ENCODE data around the gene ADRM1.

ADRM1 gene

GRCh38 chr20:62299666-62300236, 3.0 kb upstream of the ADRM1 start:
- no peak for DNase-seq

- DNase-seq: no peak
These were observed 2.5 kb upstream of the ADRM1 start for GRCh38 chr20:62300319-62300718.

DNA sequence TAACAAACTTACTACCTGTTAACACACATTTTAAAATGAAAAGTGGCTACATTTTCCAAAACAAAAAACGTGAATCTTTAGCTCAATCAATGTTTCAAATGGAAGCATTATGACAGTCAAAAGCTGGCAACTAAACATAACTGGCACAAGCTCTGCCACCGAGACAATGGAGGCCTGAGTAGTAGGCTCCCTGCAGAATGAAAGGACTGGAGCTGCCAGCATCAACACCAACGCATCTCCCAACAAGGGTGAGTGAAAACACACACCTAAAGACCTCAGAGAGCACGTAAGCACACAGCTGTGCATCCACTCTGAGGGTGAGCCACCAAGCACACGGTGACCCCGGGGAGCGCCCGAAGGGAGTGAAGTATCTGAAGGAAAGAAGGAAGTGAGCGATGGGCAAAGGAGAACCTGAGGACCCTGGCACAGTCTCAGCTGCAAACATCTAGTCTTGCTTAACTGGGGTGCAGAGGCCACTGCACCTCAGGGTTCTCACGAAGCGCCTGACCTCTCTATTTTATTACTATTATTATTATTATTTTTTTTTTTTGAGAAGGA, 1.6 kb upstream of the ADRM1 start:
- DNase-seq: no peak

GRCh38 chr20:62301773-62302340, 940 bp upstream of the ADRM1 start:
- DNase-seq: peak; percentile 84

GRCh38 chr20:62303062-62303339, 204 bp downstream of the ADRM1 start:
- DNase-seq: no peak

- DNase-seq: no peak
These were observed 786 bp downstream of the ADRM1 start for GRCh38 chr20:62303340-62304226.

DNA sequence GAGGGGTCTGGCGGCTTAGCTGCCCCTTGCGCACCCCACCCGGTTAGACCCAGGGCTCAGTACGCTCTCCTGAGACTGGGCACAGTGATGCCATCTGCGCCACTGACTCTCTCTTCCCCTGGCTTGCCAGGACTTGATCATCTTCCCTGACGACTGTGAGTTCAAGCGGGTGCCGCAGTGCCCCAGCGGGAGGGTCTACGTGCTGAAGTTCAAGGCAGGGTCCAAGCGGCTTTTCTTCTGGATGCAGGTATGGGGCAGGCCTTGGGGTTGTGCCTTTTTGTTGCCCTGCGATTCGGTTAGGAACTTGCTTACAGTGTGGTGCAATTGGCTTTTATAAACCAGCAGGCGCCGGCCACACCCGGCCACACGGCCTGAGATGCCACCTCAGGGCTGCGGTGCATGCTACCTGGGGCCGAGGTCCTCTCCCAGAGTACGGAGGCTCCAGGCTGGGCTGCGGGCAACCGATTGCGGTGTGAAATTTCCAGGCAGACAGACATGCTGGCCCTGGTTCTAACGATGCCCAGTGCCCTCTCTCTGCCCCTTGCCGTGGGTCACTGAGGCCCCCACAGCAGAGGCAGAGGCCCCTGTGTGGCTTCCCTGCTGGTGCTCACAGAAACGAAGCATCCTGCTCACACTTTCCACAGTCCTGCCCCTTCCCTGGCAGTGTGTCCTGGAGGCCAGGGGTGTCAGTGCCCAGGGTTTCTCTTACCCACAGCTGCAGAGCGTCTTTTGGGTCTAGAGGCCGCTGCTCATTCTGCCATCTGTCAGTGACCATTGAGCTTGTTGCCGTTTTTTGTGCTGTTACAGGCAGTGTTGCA, 1.7 kb downstream of the ADRM1 start:
- DNase-seq: no peak

DNA sequence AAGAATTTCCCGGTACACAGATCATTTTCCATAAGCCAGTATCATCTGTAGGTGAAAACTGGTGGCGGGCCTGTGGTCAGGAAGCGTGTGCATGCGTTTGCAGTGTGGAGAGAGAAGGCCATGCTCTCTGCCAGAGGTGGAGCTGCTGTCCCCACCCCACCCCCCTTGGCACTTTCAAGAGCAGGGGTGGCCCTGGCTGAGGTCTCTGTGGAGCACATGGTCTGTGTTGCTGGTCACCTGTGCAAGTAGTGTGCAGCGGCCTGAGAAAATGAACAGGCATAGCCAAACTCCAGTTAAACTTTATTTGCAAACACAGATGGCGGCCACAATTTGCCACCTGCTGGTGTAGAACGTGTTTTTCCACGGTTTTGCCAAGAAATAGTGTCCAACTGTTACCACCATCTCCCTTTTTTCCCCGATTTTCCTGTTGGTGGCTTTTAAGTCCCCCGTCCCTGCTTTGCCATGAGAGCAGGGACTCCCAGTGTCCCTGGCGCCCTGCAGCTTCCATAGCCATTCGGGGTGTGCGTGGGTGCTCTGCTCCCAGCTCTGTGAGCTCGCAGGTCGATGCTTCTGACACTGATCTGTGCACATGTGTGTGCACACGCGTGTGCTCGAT, 2.5 kb downstream of the ADRM1 start:
- no peak for DNase-seq

- no peak for DNase-seq
These were observed 3.1 kb downstream of the ADRM1 start for GRCh38 chr20:62305765-62306413.

DNA sequence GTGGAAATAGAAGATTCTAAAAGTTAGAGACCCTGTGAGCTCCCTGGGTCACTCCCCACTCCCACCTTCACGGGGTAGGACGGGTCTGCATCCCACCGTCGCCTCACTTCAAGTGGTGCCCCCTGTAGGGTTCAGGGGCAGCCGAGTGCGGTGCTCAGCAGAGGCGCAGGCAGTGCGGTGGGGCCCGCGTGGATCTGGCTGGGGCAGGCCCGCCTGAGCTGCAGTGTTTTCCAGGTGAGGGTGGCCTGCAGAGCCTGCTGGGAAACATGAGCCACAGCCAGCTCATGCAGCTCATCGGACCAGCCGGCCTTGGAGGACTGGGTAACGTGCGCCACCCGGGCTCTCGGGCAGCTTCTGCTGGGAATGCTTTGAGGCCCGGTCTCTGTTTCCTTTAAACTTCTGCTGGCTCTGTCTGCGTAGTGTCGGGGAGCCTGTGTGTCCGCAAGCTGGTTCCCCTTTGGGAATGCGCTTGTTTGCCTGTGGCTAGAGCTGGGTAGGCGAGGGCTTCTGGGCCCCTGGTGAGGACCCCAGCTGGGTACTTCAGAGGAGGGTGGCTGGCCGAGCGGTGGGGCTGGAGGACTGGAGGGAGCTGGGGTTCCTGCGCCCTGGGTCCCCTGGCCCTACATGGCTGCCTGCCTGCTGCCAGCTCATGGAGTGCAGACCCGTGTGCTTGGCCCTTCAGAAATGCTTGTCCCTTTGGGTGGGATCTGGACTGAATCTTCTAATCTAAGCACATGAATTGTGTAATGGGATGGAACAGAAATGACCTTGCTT, 3.8 kb downstream of the ADRM1 start:
- no peak for DNase-seq

DNA sequence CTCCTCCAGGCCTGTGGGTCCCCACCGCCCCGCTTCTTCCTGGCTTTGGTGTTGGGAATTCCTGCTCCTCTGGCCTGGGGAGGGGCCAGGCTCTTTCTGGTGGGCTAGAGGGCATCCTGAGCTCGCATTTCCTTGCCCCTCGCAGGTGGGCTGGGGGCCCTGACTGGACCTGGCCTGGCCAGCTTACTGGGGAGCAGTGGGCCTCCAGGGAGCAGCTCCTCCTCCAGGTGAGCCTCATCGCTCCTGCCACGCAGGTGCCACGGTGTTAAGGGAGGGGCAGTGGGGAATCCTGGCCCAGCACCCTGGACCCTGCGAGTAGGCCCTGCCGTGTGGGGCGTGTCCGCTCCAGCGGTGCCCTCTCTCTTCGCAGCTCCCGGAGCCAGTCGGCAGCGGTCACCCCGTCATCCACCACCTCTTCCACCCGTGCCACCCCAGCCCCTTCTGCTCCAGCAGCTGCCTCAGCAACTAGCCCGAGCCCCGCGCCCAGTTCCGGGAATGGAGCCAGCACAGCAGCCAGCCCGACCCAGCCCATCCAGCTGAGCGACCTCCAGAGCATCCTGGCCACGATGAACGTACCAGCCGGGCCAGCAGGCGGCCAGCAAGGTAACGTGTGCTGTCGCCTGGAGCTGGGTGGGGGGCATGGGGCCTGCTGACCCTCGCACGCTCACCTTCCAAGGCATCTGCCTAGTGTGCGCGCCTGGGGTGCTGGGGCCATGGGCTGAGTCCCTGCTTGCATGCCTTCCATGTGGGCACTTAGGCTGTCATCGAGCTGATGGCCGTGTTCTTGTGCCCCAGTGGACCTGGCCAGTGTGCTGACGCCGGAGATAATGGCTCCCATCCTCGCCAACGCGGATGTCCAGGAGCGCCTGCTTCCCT, 4.7 kb downstream of the ADRM1 start:
- no peak for DNase-seq

DNA sequence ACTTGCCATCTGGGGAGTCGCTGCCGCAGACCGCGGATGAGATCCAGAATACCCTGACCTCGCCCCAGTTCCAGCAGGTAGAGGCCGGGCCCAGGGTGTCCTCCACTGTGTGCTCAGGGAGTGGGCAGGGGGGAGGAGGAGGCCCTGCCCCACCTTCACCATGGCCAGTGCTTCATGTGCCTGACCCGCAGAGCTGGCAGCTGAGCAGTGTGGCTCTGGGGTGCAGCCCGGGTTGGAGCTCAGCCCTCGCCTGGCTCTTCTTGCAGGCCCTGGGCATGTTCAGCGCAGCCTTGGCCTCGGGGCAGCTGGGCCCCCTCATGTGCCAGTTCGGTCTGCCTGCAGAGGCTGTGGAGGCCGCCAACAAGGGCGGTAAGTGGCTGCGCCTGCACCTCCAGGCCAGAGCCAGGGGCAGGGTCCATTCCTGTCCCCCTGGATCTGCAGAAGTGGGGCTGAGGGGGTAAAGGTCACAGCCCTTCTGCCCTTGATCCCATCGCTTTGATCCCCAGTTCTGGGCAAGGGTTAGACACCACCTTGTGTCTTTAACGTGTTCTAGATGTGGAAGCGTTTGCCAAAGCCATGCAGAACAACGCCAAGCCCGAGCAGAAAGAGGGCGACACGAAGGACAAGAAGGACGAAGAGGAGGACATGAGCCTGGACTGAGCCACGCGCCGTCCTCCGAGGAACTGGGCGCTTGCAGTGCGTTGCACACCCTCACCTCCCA, 5.5 kb downstream of the ADRM1 start:
- DNase-seq: no peak

DNA sequence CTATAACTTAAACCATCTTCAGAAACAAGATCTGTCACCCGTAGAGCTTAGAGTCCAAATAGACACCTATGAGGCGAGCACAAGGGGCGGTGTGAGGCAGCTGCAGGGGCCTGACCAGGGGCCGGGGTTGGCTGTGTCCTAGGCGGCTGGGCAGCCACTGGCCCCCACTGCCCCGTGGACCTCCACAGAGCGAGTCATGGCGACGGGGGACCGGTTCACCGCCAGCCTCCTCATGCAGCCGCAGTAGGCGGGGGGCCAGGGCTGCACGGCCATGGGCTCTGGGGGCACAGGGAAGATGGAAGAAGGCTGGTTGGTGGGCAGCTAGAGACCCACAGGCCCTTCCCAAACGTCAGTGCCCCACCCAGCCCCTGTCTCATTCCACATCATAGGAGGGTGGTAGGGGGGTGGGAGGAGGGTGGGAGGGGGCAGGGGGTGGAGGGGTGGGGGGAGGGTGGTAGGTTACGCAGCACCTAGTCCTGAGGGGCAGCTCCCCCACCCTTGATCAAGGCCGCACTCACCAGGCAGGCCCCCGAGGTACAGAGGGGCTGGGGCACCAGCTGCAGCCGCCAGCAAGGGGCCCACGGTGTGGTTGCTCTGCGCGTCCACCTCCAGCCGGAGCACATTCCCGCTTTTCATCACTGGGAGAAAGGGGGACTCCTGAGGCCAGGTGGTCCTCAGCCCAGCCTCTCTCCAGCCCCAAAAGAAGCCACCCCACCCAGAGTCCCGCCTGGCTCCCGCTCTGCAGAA, 6.6 kb downstream of the ADRM1 start:
- DNase-seq: no peak

- DNase-seq: no peak
These were observed 7.4 kb downstream of the ADRM1 start for GRCh38 chr20:62309947-62310756.

- DNase-seq: no peak
These were observed 7.9 kb downstream of the ADRM1 start for GRCh38 chr20:62310757-62311121.

GRCh38 chr20:62311150-62311549, 8.4 kb downstream of the ADRM1 start:
- DNase-seq: no peak

- DNase-seq: no peak
These were observed 9.2 kb downstream of the ADRM1 start for GRCh38 chr20:62311832-62312661.
